ENCODE data around the gene KRTAP5-4. TPM values are rescaled to one million over a fixed set of nuclear protein-coding genes. Genes with fewer than 3 reads are reported as not detected.
"Not testable (repeated sequence)": the region's sequence is repeated elsewhere in the genome, so short reads cannot be mapped to it uniquely, and the experiment has no call there.

The KRTAP5-4 gene
- total and polyA plus RNA-seq, 8 donors, result not detected

DNA sequence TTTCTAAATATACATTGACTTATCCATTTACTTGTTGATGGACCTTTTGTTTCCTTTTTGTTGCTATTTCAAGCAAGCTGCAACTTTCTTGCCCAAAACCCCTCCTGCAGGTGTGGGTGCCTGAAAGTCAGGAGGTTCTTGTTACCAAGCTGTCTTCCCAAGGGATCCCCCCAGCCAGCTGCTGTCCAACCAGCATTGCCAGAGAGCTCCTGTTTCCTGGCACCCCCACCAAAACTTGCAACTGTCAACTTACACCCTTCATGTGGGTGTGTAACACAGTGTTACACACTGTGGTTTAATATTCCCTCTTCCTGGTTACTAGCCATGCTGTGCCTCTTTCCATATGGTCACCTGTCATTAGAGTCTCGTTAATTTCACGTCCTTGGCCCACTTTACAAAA, 35.2 kb downstream of the KRTAP5-4 start:
- DNase-seq (no peak), ATAC-seq (no peak)
- H3K36me3 ChIP-seq, result no peaks in the 10 kb centered on the region
- no peak overlapping the region for H3K4me3 ChIP-seq
- intact Hi-C loops (cut with DNase I), result no loop called here
- no peaks in the 10 kb centered on the region for H3K9me3 ChIP-seq
- TF ChIP-seq, protein P1, sequence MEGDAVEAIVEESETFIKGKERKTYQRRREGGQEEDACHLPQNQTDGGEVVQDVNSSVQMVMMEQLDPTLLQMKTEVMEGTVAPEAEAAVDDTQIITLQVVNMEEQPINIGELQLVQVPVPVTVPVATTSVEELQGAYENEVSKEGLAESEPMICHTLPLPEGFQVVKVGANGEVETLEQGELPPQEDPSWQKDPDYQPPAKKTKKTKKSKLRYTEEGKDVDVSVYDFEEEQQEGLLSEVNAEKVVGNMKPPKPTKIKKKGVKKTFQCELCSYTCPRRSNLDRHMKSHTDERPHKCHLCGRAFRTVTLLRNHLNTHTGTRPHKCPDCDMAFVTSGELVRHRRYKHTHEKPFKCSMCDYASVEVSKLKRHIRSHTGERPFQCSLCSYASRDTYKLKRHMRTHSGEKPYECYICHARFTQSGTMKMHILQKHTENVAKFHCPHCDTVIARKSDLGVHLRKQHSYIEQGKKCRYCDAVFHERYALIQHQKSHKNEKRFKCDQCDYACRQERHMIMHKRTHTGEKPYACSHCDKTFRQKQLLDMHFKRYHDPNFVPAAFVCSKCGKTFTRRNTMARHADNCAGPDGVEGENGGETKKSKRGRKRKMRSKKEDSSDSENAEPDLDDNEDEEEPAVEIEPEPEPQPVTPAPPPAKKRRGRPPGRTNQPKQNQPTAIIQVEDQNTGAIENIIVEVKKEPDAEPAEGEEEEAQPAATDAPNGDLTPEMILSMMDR (IDR thresholded peaks at IDR 0.05), result no peak
- H3K4me1 ChIP-seq, result peaks cover 0 to 6% of the 10 kb centered on the region in 2 donors
- no peak overlapping the region for H3K27ac ChIP-seq
- peaks cover 0 to 13% of the 10 kb centered on the region in 2 donors for H3K27me3 ChIP-seq

DNA sequence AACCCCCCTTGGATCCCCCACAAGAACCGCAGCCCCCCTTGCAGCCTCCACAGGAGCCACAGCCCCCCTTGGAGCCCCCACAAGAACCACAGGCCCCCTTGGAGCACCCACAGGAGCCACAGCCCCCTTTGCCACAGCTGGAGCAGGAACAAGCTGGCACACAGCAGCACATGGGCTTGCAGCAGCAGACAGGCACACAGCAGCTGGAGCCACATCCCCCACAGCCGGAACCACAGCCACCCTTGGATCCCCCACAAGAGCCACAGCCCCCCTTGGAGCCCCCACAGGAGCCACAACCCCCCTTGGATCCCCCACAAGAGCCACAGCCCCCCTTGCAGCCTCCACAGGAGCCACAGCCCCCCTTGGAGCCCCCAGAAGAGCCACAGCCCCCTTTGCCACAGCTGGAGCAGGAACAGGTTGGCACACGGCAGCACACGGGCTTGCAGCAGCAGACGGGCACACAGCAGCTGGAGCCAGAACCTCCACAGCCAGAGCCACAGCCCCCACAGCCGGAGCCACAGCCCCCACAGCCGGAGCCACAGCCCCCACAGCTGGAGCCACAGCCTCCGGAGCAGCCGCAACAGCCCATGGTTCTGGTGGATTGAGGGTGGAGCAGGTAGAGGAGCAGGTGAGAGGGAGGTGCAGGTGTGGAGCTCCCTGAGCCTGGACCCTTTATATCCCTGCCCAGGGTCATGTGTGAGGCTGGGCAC, 37.1 kb downstream of the KRTAP5-4 start, which contains the start of gene KRTAP5-1:
KRTAP5-1 (minus strand) TSS at position 623 of the 710 bp plus-strand sequence; CDS start at position 589, 34 bp downstream.
- DNase-seq; H3K27ac ChIP-seq; H3K4me3 ChIP-seq; H3K9me3 ChIP-seq; intact Hi-C loops (cut with DNase I); H3K27me3 ChIP-seq; H3K36me3 ChIP-seq; ATAC-seq; H3K4me1 ChIP-seq: not testable (repeated sequence)

DNA sequence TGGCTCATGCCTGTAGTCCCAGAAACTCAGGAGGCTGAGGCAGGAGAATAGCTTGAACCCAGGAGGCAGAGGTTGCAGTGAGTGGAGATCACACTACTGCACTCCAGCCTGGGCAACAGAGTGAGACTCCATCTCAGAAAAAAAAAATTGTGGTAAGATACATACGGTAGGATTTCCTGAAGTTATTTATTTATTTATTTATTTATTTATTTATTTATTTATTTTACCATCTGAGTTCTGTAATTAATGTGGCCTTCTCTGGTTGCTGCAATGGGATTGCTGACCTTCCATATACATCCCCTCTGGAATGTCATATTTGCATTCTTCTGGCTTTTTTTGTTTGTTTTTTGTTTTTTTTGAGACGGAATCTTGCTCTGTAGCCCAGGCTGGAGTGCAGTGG, 39.0 kb downstream of the KRTAP5-4 start:
- not testable (repeated sequence) for DNase-seq, ATAC-seq

DNA sequence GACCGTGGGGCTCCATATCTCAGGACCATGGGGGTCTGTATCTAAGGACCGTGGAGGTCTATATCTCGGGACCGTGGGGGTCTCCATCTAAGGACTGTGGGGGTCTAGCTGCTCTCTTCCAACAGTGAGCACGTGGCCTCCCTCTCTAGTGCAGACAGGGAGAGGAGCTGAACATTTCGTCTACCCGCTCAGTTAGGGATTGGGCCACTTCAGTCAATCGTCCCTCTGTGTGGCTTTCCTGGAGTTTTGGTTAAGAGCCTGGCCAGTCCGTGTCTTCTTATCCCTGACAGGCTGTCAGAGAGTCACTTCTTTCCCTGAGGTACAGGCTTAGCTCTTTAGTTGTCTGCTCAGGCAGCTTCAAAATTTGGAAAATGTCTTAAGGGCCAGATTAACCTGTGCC, 40.0 kb downstream of the KRTAP5-4 start:
- Histone ChIP-seq H3K4me1 (no peaks in the 10 kb centered on the region), H3K4me3 (no peak overlapping the region), H3K27me3 (peaks cover 0 to 6% of the 10 kb centered on the region in 2 donors), H3K9me3 (peaks cover 0 to 3% of the 10 kb centered on the region in 2 donors), H3K27ac (no peak overlapping the region), H3K36me3 (no peaks in the 10 kb centered on the region)
- ATAC-seq, result no peak
- no peak for DNase-seq
- intact Hi-C loops (cut with DNase I), result no loop called here
- TF ChIP-seq, protein P1 (IDR thresholded peaks at IDR 0.05), result no peak

More for the DNA sequence above, 39.0 kb downstream of the KRTAP5-4 start:
- intact Hi-C loops (cut with DNase I); H3K27ac ChIP-seq; H3K4me3 ChIP-seq; H3K36me3 ChIP-seq; H3K9me3 ChIP-seq; H3K4me1 ChIP-seq; H3K27me3 ChIP-seq: not testable (repeated sequence)

DNA sequence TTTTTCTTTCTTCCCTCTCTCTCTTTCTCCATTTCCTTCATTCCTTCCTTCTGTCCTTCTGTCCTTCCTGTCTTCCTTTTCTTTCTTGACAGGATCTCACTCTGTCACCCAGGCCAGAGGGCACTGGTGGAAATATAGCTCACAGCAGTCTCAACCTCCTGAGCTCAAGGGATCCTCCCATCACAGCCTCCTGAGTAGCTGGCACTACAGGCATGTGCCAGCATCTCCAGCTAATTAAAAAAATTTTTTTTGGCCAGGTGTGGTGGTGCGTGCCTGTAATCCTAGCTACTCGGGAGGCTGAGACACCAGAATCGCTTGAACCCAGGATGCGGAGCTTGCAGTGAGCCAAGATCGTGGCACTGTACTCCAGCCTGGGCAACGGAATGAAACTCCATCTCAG, 45.1 kb downstream of the KRTAP5-4 start:
- ATAC-seq (no peak), DNase-seq (no peak)
- Histone ChIP-seq H3K9me3 (peaks cover 0 to 3% of the 10 kb centered on the region in 2 donors), H3K27me3 (peaks cover 3 to 43% of the 10 kb centered on the region in 2 donors), H3K4me3 (no peak overlapping the region), H3K36me3 (no peaks in the 10 kb centered on the region), H3K4me1 (peaks cover 5 to 25% of the 10 kb centered on the region in 2 donors), H3K27ac (no peak overlapping the region)
- TF ChIP-seq, protein P1 (IDR thresholded peaks at IDR 0.05), result no peak
- intact Hi-C loops (cut with DNase I), result no loop called here

DNA sequence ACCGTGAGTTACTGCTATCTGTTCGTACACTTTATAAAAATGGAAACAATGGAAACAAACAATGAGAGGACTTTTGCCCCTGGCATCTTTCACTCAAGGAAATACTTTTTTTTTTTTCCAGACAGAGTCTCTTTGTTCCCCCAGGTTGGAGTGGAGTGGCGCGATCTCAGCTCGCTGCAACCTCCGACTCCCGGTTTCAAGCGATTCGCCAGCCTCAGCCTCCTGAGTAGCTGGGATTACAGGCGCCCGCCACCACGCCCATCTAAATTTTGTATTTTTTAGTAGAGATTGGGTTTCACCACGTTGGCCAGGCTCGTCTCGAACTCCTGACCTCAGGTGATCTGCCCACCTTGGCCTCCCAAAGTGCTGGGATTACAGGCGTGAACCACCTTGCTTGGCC, 46.2 kb downstream of the KRTAP5-4 start:
- ATAC-seq; H3K9me3 ChIP-seq; H3K36me3 ChIP-seq; intact Hi-C loops (cut with DNase I); H3K4me3 ChIP-seq; H3K27ac ChIP-seq; DNase-seq: not testable (repeated sequence)
- peaks cover 3 to 52% of the 10 kb centered on the region in 2 donors for H3K27me3 ChIP-seq
- H3K4me1 ChIP-seq, result peaks cover 8 to 30% of the 10 kb centered on the region in 2 donors

DNA sequence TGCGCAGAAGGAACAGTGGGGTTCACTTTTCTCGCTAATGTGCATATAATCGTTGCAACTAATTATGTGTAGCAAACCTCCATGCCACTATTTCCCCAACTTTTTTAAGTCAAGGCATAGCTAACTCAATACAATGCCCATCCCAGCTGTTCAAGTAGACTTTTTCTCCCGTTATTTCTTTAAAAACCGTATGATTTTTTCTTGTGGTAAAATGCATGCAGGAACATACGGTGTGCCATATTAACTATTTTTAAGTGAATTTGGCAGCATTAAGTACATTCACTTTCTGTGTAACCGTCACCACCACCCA, 47.0 kb downstream of the KRTAP5-4 start:
- no peaks in the 10 kb centered on the region for H3K36me3 ChIP-seq
- peaks cover 8 to 34% of the 10 kb centered on the region in 2 donors for H3K4me1 ChIP-seq
- no peak overlapping the region for H3K27ac ChIP-seq
- intact Hi-C loops (cut with DNase I), result no loop called here
- no peak overlapping the region for H3K4me3 ChIP-seq
- H3K27me3 ChIP-seq, result peaks cover 3 to 61% of the 10 kb centered on the region in 2 donors
- ATAC-seq (no peak), DNase-seq (no peak)
- TF ChIP-seq, protein P1 (IDR thresholded peaks at IDR 0.05), result no peak
- H3K9me3 ChIP-seq, result peaks cover 0 to 3% of the 10 kb centered on the region in 2 donors

All from left lung (tissue), 10 donors.